HG03175 (cell line): Measurements from ENCODE around the gene TMEM132A.
A peak's percentile ranks its signal among the peaks of the same experiment; 100 is the strongest.

Experiments used
- ATAC-seq: cut with Tn5 transposase; IDR thresholded peaks from one replicate; pipeline ENCODE4 v1.9.1; 2021; ENCODE audit warnings: mild to moderate bottlenecking, moderate library complexity; ENCODE audit not compliant: unreplicated experiment

Gene TMEM132A, protein sequence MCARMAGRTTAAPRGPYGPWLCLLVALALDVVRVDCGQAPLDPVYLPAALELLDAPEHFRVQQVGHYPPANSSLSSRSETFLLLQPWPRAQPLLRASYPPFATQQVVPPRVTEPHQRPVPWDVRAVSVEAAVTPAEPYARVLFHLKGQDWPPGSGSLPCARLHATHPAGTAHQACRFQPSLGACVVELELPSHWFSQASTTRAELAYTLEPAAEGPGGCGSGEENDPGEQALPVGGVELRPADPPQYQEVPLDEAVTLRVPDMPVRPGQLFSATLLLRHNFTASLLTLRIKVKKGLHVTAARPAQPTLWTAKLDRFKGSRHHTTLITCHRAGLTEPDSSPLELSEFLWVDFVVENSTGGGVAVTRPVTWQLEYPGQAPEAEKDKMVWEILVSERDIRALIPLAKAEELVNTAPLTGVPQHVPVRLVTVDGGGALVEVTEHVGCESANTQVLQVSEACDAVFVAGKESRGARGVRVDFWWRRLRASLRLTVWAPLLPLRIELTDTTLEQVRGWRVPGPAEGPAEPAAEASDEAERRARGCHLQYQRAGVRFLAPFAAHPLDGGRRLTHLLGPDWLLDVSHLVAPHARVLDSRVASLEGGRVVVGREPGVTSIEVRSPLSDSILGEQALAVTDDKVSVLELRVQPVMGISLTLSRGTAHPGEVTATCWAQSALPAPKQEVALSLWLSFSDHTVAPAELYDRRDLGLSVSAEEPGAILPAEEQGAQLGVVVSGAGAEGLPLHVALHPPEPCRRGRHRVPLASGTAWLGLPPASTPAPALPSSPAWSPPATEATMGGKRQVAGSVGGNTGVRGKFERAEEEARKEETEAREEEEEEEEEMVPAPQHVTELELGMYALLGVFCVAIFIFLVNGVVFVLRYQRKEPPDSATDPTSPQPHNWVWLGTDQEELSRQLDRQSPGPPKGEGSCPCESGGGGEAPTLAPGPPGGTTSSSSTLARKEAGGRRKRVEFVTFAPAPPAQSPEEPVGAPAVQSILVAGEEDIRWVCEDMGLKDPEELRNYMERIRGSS

DNA sequence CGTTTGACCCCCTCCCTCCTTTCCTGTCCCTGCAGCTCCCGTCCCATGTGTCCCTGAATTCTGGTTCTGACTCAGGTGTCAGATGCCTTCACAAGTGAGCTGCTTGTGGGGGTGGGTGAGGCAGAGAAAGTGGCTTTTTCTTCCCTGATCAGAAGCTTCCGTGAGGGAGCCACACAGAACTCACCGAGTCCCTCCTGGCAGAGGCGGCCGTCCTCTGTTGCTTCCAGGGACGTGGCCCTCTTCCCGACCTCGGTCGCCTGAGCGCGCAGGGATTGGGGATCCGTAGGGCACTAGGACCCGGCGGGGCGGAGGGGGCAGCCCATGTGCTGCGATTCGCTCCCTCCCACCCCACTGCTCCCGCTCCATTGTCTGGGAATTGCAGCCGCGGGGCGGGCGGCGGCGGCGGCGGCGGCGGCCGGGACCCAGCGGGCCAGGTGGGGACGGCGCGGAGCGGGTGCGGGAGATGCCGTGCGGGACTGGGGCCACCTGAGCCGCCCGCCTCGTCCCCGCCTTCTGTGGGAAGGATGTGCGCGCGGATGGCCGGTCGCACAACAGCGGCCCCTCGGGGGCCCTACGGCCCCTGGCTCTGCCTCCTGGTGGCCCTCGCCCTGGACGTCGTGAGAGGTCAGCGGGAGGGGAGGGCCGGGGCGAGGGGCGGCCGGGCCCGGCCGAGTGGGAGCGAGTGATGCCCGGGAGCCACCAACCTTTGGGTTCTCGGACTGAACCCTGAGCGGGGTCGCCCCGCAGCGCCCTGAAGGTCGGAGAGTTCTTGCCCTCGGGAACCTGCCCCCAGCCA lies at the start of gene TMEM132A:
TSS of gene TMEM132A (plus strand) at position 351 of the 796 bp plus-strand sequence. CDS start at position 525, 174 bp downstream.
- no peak for ATAC-seq

DNA sequence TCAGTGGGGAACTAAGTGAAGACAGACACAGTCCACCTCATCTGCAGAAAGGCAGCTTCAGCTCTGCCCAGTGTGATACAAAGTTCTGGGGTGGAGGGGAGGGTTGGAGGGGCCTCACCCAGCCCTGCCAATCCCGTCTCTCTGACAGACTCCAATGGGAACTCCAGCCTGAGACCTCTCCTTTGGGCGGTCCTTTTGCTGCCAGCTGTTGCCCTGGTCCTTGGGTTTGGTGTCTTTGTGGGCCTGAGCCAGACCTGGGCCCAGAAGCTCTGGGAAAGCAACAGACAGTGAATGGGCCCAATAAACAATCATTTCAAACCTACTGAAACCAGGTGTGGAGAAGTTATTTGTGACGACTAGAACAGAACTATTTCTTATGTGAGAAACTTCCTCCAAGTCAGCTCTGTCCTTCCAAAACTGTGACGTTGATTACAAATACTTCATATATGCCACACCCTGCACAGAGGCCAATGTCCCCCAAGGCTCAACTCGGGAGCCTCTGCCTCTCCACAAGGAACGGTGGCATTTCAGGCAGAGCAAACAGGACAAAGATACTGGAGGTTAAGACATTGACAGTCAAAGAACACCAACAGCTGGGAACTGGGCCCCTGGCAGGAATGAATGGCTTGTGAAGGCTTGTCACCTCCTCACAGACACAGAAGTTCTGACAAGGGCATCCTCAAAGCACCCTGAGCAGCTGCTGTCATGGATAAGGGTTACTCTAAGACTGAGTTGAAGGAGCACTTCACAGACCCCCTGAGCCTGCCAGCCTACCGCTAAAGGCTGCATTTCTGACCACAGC lies 48.7 kb upstream of the TMEM132A start:
- no peak for ATAC-seq

DNA sequence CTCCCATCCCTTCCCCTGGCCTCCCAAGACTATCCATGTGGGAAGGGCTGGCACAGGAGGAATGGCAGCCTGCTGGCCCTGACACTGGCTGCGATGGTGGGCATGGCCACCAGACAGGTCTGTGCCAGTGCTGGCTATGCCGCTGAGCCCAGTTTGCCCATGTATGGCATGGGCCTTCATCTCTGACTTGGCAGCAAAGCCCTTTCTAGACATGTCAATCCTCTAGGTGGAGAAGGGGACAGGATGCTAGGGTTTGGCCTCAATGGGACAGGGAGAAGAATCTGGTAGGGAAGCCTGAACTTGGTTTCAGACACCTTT lies 48.1 kb upstream of the TMEM132A start:
- ATAC-seq: no peak

DNA sequence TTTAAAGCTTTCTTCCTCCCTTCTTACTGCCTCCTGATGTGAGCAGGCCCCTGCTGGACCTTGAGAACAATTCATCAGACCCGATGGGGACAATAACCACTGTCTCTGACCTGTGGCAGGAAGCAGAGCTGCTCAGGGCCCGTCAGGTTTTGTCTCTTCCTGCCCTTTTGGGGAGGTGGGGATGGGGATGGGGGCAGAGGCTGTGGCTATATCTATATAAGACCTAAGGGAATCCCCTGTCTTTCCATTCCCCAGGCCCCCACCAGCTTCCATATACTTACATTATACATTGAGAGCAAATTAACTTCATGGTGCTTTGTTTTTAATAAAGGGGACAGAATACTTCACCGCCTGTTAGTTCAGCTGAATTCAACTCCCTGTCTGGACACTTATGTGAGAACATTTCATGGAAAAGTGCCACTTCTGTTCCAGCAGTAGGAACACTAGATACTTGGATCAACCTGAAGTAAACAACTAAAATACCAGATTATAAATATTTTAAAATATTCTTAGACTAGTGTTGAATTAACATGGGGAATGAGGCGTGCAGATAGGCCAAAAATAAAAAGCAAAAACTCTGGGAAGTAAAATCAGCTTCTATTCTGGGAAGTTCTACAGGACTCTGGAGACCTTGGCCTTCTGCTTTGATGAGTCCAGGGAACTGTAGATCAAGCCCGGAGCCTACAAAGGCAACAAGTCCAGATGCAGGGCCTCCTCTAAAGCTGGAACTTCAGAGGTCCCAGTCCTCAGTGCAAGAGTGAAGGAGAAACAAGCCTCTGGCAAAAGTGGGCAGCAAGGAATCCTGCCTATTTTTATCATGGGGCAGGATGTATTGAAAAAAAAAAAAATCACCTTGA lies 45.8 kb upstream of the TMEM132A start:
- ATAC-seq: no peak

DNA sequence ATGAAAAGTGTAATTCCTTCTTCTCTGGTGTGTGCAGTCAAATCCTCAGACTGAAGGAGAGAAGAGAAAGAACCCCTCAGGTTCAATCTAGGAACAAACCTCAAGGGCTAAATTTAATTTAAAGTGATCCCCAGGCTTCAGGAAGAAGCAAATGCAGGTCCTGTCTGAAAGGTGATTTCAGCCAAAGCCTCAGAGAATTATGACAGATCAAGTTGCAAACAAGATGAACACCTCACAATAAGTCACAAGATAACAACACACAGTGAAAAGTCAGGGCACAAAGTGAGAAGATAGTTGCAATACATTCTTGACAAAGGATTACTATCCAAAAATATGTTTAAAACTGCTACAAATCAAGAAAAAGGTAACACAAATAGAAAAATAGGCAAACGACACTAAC lies 45.2 kb upstream of the TMEM132A start:
- no peak for ATAC-seq

DNA sequence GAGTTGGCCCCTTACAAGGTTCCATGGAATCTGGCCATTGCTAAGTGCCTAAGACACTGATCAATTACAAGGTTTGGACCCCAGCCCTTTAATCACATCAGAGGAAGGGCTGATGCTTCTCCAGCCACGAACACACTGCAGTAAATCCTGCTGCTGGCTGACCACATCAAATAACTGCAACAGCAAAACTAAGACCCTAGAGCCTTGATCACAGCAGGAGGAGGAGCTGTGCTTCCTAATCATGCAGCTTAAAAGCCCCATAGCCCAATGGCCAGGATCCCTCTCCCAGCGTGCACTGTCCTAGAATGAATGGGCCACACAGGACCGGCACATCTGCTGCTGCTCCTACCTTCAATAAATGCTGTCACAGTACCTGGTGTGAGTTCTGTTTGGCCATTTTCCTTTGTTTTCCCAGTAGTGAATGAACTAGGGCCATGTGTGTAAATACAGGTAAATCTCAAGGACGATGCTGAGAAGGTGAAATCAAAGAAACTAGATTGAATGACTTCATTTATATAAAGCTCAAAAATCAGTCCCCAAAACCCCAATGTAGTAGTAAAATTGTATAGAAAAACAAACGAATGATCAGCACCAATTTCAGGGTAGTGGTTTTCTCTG lies 44.2 kb upstream of the TMEM132A start:
- ATAC-seq: no peak

DNA sequence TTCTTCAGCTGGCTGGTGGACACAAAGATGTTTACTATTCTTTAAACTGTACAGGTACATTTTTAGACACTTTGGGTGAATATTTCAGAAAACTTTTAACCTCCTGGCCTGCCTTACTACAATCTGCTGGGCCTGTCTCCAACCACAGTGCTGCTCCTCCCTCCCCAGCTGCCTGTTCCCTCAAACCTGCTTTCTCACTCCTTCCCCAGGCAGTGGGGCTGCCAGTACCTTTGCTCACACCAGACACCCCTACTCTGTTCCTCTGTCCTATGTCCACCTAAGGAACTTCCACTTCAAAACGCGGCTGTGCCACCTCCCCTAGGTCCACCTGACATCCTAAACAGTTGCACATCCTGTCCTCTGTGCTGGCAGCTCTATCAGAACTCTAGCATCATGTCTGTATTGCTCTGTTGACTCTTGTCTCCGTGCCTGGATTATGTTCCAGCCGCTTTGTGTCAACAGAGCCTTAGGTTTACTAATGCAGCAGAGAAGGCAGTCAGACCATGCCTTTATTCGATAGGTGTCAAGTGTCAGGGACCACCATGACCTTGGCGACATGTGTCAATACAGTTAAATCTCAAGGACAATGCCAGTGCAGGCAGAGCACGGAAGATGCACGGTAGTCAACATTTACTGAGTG lies 43.5 kb upstream of the TMEM132A start:
- no peak for ATAC-seq

DNA sequence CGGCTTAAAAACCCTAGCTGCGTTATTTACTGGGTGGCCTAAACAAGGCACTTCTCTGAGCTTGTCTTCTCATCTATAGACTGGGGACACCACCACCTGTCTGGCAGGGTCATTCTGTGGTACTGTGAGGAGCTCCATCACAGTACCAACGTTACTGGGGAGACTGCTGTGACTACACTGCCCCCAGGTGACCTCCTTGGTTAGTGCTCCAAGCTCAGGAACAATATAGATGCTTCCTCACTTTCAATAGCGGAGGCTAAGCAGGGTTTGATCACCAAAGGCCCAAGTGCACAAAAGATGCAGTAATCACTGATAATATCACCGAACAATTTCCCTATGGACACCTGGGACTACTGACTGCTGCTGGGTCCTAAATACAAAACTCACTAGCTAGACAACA lies 36.7 kb upstream of the TMEM132A start:
- no peak for ATAC-seq

DNA sequence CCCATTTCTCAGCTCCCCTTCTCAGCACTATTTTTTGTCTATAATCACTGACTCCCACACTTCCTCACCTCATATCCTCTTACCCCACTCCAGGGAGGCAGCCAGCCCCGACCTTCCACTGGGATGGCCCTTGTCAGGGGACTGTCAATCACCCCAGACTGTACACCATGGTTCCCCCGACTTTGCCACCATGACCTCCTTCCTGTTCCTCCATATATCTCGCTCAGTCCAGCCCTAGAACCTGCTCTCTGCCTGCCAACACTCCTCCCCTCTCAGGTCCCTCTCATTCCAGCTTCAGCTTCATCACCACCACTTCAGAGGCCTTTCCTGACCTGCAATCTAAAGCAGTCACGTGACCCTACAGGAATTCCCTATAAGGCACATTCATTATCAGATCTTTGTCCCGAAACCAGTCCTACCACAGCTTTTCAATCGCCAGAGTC lies 34.4 kb upstream of the TMEM132A start:
- ATAC-seq: no peak

DNA sequence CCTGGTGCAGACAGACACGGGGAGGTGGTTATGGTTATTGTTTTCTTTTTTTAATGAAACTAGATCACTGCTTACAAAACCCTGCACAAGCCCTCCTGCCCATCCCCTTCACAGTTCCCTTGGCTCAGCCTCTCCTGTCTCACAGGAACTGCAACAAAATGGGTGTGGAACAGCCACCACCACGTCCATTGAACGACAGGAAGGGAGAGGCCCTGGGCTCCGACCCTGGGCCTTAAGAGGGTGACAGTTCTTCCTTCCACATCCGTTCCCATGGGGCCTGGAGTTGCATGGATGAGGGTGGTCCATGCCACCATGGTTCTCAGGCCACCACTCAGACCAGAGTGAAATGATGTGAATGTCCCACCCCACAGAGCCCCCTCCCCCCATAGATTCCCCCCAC lies 33.6 kb upstream of the TMEM132A start:
- no peak for ATAC-seq

DNA sequence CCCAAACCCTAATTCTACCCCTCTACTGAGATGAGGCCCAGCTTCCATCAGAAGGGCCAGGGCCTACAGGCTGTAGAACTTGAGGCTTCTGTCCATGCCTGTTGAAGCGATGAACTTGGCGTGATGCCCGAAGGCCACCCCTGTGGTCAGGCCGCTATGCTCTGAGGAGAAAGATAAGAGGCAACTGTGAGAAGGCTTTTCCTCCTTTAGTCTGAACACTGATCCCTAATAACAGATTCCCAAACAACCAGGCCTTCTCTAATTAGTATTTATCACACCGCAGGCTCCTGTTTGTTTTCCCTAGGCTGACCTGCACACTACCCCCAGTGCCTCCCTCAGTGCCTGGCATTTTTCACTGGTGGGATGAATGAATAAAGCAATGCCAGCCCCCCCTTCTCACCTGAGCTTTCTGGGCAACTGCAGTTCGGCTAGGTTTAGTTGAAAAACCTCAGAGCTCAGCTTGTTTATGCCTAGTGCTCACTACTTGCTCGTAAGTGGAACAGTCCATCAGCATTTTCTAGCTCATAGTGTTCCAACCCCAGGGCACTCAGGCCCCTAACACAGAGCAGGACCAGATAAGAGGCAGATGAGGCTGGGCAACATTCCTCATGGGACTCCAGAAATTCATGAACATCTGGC lies 33.0 kb upstream of the TMEM132A start:
- ATAC-seq: no peak

DNA sequence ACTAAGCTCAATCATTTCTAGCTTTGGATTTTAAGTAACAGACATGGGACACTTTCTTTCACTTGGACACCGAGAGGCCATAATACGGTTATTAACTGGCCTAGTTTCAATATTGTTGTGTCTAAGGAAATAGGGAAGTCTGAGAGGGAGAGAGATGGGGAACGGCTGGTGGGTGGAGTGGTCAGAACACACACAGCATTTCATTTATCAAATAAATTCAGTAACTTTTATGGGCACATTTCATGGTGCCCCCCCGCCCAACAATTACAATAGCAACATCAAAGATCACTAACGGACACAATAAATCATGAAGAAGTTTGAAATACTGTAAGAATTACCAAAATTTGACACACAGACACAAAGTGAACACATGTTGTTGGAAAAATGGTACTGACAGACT lies 28.6 kb upstream of the TMEM132A start:
- ATAC-seq: no peak

DNA sequence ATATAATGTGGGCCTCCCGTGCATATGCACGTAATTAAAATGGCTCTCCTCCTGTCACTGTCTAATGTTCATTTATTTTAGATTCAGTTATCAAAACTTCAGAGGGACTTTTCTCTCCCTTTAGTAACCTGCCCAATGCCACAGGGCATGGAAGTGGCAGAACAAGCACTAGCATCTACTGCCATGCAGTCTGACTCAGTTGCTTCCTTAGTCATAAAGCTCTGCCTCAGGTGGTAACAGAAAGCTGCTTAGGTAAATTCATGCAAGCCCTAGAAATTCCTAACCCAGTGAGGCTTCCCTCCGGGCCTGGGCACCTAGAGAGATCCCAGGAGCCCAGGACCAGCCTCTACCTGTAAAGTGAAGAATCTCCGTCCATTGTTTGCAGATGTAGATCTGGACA lies 26.8 kb upstream of the TMEM132A start:
- ATAC-seq: no peak

DNA sequence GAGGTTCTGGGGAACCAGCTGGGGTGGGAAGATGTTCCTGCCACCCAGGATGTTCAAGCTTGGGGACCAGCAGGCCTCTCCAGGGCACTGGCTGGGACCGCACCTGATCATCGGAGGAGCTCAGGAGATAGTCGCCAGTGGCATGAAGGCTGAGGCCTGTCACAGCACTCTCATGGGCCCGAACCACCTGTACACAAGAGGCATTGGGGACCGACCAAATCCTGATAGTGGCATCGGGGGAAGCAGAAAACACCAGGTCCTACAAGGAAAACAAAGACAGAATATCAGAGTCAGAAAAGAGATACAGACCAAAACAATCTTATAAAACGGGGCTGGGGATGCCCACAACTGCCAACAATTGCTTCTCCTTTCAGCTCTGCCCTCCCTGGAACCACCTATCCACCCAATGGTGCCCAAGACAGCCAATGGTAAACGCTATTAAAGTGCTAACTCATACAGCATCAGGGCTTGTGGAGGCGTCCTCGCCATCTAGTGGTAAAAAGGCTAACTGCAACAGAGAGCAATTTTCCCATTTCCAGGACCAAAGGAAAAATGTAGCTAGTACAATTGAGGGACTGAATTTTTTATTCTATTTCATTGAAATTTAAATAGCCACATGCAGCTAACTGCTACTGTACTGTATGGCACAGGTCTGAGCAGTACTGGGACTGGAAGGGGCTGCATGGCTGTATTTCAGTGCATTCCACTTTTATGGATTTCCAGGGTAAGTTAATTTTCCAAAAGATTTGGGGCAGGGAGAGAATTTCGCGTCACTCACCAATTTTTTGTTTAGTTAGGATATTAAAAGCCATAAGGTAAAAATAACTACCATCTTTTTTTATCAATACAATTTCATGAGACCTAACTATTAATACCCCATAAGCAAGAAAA lies 25.0 kb upstream of the TMEM132A start:
- peak; percentile 64 for ATAC-seq

DNA sequence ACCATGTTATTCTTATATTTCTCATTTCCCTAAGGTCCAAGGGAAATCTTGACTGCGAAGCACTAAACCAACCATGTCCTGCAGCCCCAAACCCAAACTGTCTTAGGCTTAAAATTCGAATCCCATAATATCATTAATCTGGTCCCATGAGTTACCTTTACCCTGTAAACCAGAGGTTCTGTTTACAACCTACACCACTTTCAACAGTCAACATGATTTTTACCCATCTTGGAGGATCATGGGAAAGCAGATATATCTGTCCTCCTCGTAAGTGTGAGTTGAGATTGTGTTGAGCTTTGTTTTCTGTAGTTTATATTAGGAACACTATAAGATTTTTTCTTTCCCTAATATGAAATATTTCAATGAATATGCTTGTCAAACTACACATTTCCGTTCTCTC lies 24.3 kb upstream of the TMEM132A start:
- no peak for ATAC-seq

DNA sequence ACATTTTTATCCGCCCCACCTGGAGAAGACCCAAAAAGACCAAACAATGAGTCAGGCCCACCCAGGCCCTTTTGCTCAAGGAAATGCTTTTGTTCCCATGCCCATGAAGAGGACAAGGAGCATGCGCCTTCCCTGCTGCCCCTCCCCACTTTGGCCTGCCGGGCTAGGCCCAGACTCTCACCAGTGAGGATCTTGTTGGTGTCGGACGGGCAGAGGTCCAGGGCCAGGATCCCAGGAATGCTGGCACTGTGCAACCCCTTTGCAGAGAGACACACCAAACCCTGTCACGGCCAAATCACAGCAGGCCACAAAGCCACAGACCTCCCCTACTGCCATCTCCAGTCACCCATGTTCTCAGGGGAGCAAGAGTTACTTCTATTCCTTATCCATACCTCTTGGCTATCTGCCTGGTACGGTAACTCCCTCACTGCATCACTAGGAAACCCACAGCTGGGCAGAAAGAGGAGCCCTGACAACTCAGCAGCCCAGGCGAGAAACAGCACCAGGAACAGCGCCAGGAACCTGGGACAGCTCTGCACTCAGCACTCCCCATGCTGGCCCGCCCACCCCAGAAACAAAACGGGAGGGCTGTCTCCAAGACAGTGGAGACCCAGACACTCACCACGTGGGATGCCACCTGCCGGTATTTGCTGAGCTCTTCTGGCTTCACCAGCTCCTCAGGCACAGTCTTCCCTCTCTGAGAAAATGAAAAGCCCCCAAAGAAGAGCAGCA lies 23.4 kb upstream of the TMEM132A start:
- no peak for ATAC-seq
